ENCODE measurements around the gene DMRT1. TPM values are rescaled to one million over a fixed set of nuclear protein-coding genes. Genes with fewer than 3 reads are reported as not detected.
"Not testable (repeated sequence)": the region's sequence is repeated elsewhere in the genome, so short reads cannot be mapped to it uniquely, and the experiment has no call there.

Gene DMRT1
- total RNA-seq, 1 donor from 2014 or later, result not detected

GRCh38 chr9:912776-913175 is 71.3 kb downstream of the DMRT1 start:
- Histone ChIP-seq H3K27ac (no peak overlapping the region), H3K27me3 (no peaks in the 10 kb centered on the region), H3K4me1 (no peaks in the 10 kb centered on the region), H3K9me3 (no peaks in the 10 kb centered on the region), H3K4me3 (no peak overlapping the region), H3K36me3 (no peaks in the 10 kb centered on the region)
- intact Hi-C loops (cut with DNase I), result no loop called here
- no peak for DNase-seq (ENCODE audit: low spot score in 2 of 2)
- TF ChIP-seq, protein P1, sequence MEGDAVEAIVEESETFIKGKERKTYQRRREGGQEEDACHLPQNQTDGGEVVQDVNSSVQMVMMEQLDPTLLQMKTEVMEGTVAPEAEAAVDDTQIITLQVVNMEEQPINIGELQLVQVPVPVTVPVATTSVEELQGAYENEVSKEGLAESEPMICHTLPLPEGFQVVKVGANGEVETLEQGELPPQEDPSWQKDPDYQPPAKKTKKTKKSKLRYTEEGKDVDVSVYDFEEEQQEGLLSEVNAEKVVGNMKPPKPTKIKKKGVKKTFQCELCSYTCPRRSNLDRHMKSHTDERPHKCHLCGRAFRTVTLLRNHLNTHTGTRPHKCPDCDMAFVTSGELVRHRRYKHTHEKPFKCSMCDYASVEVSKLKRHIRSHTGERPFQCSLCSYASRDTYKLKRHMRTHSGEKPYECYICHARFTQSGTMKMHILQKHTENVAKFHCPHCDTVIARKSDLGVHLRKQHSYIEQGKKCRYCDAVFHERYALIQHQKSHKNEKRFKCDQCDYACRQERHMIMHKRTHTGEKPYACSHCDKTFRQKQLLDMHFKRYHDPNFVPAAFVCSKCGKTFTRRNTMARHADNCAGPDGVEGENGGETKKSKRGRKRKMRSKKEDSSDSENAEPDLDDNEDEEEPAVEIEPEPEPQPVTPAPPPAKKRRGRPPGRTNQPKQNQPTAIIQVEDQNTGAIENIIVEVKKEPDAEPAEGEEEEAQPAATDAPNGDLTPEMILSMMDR (IDR thresholded peaks at IDR 0.05), result no peak

DNA sequence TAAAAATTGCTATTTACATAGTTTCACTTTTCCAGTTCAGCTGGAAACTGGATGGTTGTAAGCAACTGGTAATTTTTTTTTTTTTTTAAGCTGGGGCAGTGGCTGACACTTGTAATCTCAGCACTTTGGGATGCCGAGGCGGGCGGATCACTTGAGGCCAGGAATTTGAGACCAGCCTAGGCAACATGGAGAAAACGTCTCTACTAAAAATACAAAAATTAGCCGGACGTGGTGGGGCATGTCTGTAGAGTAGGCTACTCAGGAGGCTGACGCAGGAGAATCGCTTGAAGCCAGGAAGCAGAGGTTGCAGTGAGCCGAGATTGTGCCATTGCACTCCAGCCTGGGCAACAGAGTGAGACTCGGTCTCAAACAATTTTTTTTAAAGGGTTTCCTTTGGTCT is 72.0 kb downstream of the DMRT1 start:
- intact Hi-C loops (cut with DNase I); H3K27ac ChIP-seq; H3K36me3 ChIP-seq; H3K4me1 ChIP-seq; H3K27me3 ChIP-seq; DNase-seq (ENCODE audit: low spot score in 2 of 2); H3K4me3 ChIP-seq; H3K9me3 ChIP-seq: not testable (repeated sequence)

GRCh38 chr9:917730-918129 is 76.2 kb downstream of the DMRT1 start:
- TF ChIP-seq, protein P1 (IDR thresholded peaks at IDR 0.05), result no peak
- Histone ChIP-seq H3K36me3 (no peaks in the 10 kb centered on the region), H3K4me3 (no peak overlapping the region), H3K27ac (no peak overlapping the region), H3K9me3 (no peaks in the 10 kb centered on the region), H3K27me3 (no peaks in the 10 kb centered on the region), H3K4me1 (no peaks in the 10 kb centered on the region)
- intact Hi-C loops (cut with DNase I), result no loop called here
- DNase-seq (ENCODE audit: low spot score in 2 of 2), result no peak

DNA sequence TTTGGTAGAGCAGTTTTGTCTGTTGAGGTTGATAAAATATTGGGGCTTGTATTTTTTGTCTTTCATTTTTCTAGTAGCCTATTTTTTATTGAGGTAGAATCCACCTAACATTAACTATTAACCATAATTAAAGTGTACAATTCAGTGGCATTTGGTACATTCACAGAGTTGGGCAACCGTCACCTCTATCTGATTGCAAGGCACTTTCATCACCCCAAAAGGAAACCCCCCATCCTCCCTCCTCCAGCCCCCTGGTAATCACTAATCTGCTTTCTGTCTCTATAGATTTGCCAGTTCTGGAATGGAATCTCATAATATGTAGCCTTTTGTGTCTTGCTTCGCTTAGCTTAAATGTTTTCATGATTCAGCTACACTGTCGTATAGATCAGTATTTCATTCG is 79.4 kb downstream of the DMRT1 start:
- TF ChIP-seq, protein P1 (IDR thresholded peaks at IDR 0.05), result no peak
- intact Hi-C loops (cut with DNase I), result no loop called here
- no peak for DNase-seq (ENCODE audit: low spot score in 2 of 2)
- Histone ChIP-seq H3K4me1 (no peaks in the 10 kb centered on the region), H3K36me3 (no peaks in the 10 kb centered on the region), H3K27ac (no peak overlapping the region), H3K9me3 (no peaks in the 10 kb centered on the region), H3K4me3 (no peak overlapping the region), H3K27me3 (no peaks in the 10 kb centered on the region)

DNA sequence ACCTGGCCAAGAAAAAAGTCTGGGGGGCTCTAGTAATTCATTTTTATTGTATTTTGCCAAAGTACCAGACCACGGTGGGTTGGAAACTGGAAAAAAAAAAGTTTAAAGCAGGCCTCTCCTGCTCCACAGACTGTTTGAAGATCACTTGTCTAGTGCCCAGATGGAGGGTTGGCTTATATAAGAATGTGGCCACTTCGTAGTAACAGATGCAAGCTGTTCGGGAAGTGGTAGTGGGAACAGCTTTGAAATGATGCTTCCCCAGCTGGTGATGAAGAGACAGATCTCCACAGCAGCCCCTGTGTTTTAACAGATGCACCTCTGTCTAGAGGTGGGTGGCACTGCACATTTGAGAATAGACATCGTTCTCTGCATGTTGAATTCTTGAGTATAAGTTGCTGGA is 80.7 kb downstream of the DMRT1 start:
- Histone ChIP-seq H3K4me1 (no peaks in the 10 kb centered on the region), H3K4me3 (no peak overlapping the region), H3K36me3 (no peaks in the 10 kb centered on the region), H3K27me3 (no peaks in the 10 kb centered on the region), H3K9me3 (no peaks in the 10 kb centered on the region), H3K27ac (no peak overlapping the region)
- TF ChIP-seq, protein P1 (IDR thresholded peaks at IDR 0.05), result no peak
- intact Hi-C loops (cut with DNase I), result no loop called here
- no peak for DNase-seq (ENCODE audit: low spot score in 2 of 2)

DNA sequence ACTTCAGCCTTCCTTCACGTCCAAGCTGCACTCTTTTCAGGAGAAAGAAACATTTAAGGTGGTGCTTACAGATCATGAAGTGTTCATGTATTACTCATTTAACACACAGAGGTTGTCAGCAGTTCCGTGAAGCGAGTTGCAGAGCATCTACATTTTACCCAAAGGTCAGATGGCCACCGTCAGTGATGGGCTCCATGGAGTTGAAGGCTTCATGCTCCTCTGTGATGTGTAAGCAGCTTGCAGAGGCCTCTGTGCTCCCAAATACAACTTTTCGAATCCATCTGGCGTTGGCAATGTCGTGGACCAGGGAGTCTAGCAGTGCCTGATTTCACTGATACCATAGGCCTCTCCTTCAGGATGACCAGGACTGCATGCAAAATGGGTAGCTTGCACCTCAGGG is 81.2 kb downstream of the DMRT1 start:
- Histone ChIP-seq H3K9me3 (no peaks in the 10 kb centered on the region), H3K4me3 (no peak overlapping the region), H3K4me1 (no peaks in the 10 kb centered on the region), H3K27me3 (no peaks in the 10 kb centered on the region), H3K27ac (no peak overlapping the region), H3K36me3 (no peaks in the 10 kb centered on the region)
- intact Hi-C loops (cut with DNase I), result no loop called here
- no peak for DNase-seq (ENCODE audit: low spot score in 2 of 2)
- TF ChIP-seq, protein P1 (IDR thresholded peaks at IDR 0.05), result no peak
